UCSD-AML1 (cell line): ENCODE measurements around the gene QSOX1.

Source experiments
- DNase-seq: peaks from one replicate; lab custom pipeline; 2025; ENCODE audit not compliant: unreplicated experiment; lab: John Stamatoyannopoulos, UW

QSOX1 gene

DNA sequence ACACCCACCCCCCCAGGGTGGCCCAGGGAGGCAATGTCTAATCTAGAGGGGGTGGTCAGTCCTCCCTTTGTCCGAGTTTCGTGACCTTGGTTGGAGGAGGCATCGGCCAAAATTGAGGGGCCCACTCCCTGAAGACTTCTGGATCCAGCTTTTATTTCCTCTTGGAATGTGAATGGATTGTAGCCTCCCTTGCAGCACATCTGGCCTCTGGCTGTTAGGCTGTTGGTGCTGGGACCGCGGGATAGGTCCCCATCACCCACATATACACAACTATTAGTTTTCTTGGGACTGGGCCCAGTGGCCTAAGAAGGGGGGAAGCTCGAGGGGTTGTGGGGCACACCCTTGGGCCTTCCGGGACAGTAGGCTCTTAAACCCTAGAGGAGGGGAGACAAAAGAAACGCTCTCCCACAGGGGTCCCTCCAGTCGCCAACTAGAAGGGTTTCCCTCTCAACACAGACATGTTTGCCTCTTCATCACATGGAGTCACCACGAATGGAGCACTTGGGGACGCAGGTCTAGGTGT lies 77.9 kb downstream of the QSOX1 start:
- no peak for DNase-seq

DNA sequence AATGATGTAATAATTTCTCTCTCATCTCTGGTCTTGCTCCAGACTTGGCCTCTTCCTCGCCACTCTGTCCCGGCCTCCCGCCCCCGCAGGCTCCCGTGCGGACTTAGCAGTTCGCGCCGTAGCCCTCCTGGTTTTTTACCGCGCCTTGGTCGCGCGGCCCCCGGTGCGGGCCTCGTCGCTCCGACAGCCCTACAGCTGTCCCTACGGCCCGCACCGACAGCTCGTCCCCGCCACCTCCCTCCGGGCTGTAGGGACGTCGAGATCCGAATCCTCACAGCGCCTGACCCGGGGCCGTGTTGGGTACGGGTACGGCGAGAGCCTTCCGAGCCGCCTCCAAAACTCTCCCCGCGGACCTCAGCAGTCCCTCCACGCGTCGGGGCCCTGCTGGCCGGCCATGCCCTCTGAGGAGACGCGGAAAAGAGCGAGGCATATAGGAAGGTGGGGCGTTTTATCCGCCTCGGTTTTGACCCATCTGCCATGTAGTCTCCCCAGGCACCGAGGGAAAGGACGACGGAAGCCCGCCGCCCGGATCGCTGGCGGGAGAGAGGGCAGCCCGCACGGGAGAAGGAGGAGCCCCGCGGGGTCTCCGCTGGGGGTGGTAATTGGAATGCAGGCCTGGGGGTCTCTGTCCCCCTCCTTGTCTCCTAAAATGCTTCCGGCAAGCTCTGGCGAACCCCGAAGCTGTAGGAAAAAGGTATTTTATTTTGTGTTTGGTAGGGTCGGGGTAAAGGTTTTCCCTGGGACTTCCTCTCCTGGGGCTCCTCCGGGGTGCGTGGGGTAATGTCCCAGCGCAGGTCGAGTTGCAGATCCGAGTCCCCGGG lies 78.7 kb downstream of the QSOX1 start:
- no peak for DNase-seq

DNA sequence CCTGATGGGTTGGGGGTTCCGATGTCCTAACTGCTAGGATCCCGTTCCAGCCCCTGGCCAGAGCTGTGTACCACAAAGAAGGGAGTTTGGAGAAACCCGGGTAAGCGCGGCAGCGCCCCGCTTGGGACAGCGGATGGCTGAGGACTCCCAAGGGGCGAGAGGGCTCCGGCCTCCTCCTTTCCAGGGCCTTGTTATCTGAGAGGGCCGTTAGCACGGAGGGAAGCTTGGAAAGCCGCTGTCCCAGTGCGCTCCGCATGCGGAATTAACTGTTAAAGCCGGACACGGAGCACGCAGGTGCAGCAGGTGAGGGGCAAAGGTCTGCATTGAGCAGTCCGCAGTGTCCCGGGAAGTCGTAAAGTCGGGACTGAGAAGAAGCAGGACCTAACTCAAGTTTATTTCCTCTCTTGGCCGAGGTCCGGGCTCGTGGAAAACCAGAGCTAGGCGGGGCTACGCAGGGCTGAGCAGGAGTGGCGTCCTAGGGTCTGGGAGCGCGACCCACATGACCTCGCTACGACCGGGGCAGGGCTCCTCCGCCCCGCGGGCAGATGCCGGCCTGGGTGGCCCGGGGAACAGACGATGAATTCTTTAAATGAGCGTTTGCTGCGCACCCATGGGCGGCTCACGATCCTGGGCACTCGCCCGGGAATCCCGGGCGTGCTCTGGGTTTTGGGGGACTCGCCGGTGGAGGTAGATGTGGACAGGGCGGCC lies 79.9 kb downstream of the QSOX1 start:
- no peak for DNase-seq

GRCh38 chr1:180235077-180235501 lies 80.4 kb downstream of the QSOX1 start:
- no peak for DNase-seq

GRCh38 chr1:180235502-180236239 lies 81.0 kb downstream of the QSOX1 start:
- no peak for DNase-seq

DNA sequence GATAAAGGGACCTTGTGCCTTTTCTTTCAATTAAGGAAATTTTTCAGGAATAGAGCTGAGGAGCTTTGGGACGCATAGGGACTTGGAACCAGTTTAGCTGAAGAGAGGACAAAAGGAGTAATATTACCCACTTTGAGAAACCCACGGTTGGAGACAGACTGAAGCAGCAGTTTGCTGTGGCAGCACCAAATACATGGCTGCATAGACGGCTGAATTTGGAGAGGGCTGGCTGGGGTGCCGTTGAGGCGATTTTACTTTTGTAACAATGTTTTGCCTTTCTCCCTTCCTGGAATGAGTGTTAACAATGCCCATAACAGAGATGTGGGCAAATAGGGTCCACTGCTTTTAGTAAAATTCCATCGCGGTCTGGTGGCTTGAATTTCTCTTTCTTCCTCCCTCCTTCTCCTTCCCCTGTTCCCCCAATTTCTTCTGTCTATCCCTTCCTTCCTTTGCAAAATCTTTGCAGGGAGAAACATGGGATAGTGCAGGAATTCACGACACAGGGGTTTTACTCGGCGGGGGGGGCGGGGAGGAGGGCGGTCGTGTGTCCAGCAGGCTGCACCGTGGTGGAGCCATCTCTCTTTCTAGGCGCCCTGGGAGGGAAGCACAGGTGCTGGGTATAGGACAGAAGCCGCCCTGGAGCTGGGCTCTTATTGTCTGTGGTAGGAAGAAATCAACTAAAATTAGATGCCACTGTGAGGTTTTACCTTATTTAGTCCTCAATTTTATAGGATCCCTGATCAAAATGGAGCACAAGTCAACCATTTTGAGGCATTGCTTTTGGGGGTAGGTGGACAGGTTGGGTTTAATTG lies 82.2 kb downstream of the QSOX1 start:
- DNase-seq: no peak

DNA sequence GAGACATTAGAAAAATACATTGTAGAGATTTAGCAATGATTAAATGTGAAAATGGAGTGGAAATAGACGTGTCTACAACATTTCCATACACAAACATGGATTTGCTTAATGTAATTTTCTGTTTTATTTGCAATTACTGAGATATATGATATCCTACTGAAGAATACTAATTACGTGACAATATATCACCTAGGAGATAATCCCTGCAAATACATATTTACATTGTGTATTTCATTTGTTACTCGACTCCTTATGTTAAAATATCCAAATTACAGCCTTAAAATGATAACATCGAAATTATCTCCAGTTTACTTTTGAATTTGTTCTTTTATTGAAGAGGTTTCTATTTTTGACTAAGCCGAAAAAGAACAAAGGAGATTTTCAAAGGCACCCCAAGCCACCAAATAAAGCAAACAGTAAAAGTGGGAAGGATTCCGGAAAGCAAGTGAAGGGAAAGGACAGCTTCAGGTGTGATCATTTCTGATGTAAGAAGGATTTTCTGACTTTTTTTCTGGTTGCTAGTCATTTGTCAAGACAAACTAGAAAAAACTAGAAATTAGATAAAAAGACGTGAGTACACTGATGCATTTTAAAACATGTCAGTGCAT lies 83.3 kb downstream of the QSOX1 start:
- DNase-seq: no peak

GRCh38 chr1:180238675-180239074 lies 84.0 kb downstream of the QSOX1 start:
- DNase-seq: no peak

- no peak for DNase-seq
Observed at GRCh38 chr1:180239145-180240096, 84.8 kb downstream of the QSOX1 start.

GRCh38 chr1:180241716-180242544 lies 87.3 kb downstream of the QSOX1 start:
- no peak for DNase-seq

GRCh38 chr1:180243517-180244221 lies 89.0 kb downstream of the QSOX1 start:
- DNase-seq: no peak

GRCh38 chr1:180244840-180245239 lies 90.2 kb downstream of the QSOX1 start:
- no peak for DNase-seq

GRCh38 chr1:180246579-180246978 lies 91.9 kb downstream of the QSOX1 start:
- DNase-seq: no peak

DNA sequence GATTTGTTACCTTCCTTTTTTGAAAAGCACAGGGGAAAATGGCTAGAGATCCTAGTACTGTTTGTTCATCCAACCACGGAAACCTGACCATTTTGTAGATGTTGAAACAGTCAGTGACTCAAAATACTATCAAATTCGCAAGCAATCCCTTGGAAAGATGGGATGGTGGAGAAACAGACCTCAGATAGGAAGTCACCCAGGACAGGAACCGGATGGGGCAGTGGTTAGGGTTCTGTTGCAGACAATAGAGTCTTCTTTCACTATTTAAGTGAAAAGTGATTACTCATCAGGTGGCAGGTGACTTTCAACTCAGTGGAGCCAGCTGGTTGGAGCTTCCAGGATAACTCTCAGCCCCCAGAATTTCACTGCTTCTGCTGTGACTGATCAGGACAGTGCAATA lies 92.4 kb downstream of the QSOX1 start:
- no peak for DNase-seq

- no peak for DNase-seq
Observed at GRCh38 chr1:180247580-180247979, 92.9 kb downstream of the QSOX1 start.

GRCh38 chr1:180248176-180248575 lies 93.5 kb downstream of the QSOX1 start:
- DNase-seq: no peak
